RWPE2 (cell line): ENCODE measurements around the gene AIRE.

Source experiments
- ATAC-seq: fragments of 200-7000 bp; cut with Tn5 transposase; 3 replicates; pipeline ENCODE4 v1.9.1; 2021; ENCODE audit warnings: low read depth
- DNase-seq: peaks from one replicate; pipeline ENCODE4 v3.0.0-alpha.2; 2020; ENCODE audit warnings: low spot score
- H3K27ac ChIP-seq: fragments of 450-650 bp; 2 replicates; pipeline ENCODE4 v1.5.1; 2017; ENCODE audit warnings: mild to moderate bottlenecking; ENCODE audit not compliant: poor library complexity, severe bottlenecking
- H3K27me3 ChIP-seq: fragments of 250-450 bp; sonication (Bioruptor Pico); 2 replicates; pipeline ENCODE4 v1.5.1; 2021; ENCODE audit warnings: mild to moderate bottlenecking, moderate library complexity; ENCODE audit not compliant: insufficient read depth, poor library complexity, severe bottlenecking
- H3K36me3 ChIP-seq: fragments of 250-450 bp; sonication (Bioruptor Pico); 2 replicates; pipeline ENCODE4 v1.5.1; 2020; ENCODE audit warnings: low read depth, mild to moderate bottlenecking, moderate library complexity
- H3K4me1 ChIP-seq: fragments of 250-450 bp; sonication (Bioruptor Pico); 2 replicates; pipeline ENCODE4 v1.5.1; 2021; ENCODE audit warnings: mild to moderate bottlenecking, moderate library complexity; ENCODE audit not compliant: insufficient read depth, poor library complexity, severe bottlenecking
- H3K4me3 ChIP-seq: fragments of 250-450 bp; sonication (Bioruptor Pico); 2 replicates; pipeline ENCODE4 v1.5.1; 2021; ENCODE audit warnings: mild to moderate bottlenecking, moderate library complexity; ENCODE audit not compliant: severe bottlenecking
- H3K9me3 ChIP-seq: fragments of 250-450 bp; sonication (Bioruptor Pico); 2 replicates; pipeline ENCODE4 v1.5.1; 2021; ENCODE audit warnings: mild to moderate bottlenecking, moderate library complexity; ENCODE audit not compliant: severe bottlenecking
- CTCF ChIP-seq: fragments of 450-650 bp; IDR thresholded peaks from one replicate; pipeline ENCODE4 v1.5.1; 2017; ENCODE audit warnings: mild to moderate bottlenecking, moderate library complexity; ENCODE audit not compliant: poor library complexity, severe bottlenecking

Gene AIRE

GRCh38 chr21:44320847-44321246, 35.2 kb downstream of the AIRE start:
- TF ChIP-seq CTCF: no peak
- DNase-seq (no peak), ATAC-seq (no peak)
- Histone ChIP-seq H3K4me1 (no peaks in the 10 kb centered on the region), H3K27me3 (no peaks in the 10 kb centered on the region), H3K9me3 (no peaks in the 10 kb centered on the region), H3K27ac (no peak overlapping the region), H3K36me3 (peaks cover 14% of the 10 kb centered on the region), H3K4me3 (no peak overlapping the region)

GRCh38 chr21:44321846-44322450, 36.3 kb downstream of the AIRE start:
- Histone ChIP-seq H3K4me1 (no peaks in the 10 kb centered on the region), H3K27me3 (no peaks in the 10 kb centered on the region), H3K36me3 (peaks cover 14% of the 10 kb centered on the region), H3K27ac (no peak overlapping the region), H3K4me3 (no peak overlapping the region), H3K9me3 (no peaks in the 10 kb centered on the region)
- no peak for ATAC-seq
- TF ChIP-seq CTCF: no peak
- DNase-seq: no peak

GRCh38 chr21:44322621-44323325, 37.1 kb downstream of the AIRE start:
- ATAC-seq: no peak
- Histone ChIP-seq H3K36me3 (peaks cover 14% of the 10 kb centered on the region), H3K27ac (no peak overlapping the region), H3K4me3 (no peak overlapping the region), H3K27me3 (no peaks in the 10 kb centered on the region), H3K4me1 (no peaks in the 10 kb centered on the region), H3K9me3 (no peaks in the 10 kb centered on the region)
- DNase-seq: no peak
- TF ChIP-seq CTCF: no peak

- peaks cover 14% of the 10 kb centered on the region for H3K36me3 ChIP-seq
Observed at GRCh38 chr21:44323591-44323990, 37.9 kb downstream of the AIRE start.

More at GRCh38 chr21:44323591-44323990, 37.9 kb downstream of the AIRE start:
- Histone ChIP-seq H3K4me1 (no peaks in the 10 kb centered on the region), H3K27ac (no peak overlapping the region), H3K9me3 (no peaks in the 10 kb centered on the region), H3K27me3 (no peaks in the 10 kb centered on the region), H3K4me3 (no peak overlapping the region)
- DNase-seq (no peak), ATAC-seq (no peak)
- no peak for TF ChIP-seq CTCF
